Muscle layer of colon (tissue), 2 donors: Measurements from ENCODE around the gene KRTAP10-7.
"Not testable (repeated sequence)": the region's sequence is repeated elsewhere in the genome, so short reads cannot be mapped to it uniquely, and the experiment has no call there.

Source experiments
- H3K27ac ChIP-seq: one replicate; pipeline ENCODE4 v1.7.0; 2013; ENCODE audit warnings: low read depth, mild to moderate bottlenecking, low read length, moderate library complexity
- H3K27me3 ChIP-seq, 2 donors: one replicate each; pipeline ENCODE4 v1.7.0; 2013; ENCODE audit warnings: low read length in 2 of 2, mild to moderate bottlenecking in 2 of 2; ENCODE audit not compliant: insufficient read depth in 2 of 2, control insufficient read depth in 1 of 2
- H3K36me3 ChIP-seq: one replicate; pipeline ENCODE4 v1.7.0; 2013; ENCODE audit warnings: mild to moderate bottlenecking, low read length; ENCODE audit not compliant: insufficient read depth
- H3K4me1 ChIP-seq: one replicate; pipeline ENCODE4 v1.7.0; 2013; ENCODE audit warnings: mild to moderate bottlenecking, low read length; ENCODE audit not compliant: insufficient read depth
- H3K4me3 ChIP-seq, 2 donors: one replicate each; pipeline ENCODE4 v1.7.0; 2013; ENCODE audit warnings: low read length in 2 of 2, low read depth in 1 of 2, mild to moderate bottlenecking in 1 of 2, moderate library complexity in 1 of 2
- H3K9ac ChIP-seq: one replicate; pipeline ENCODE4 v1.7.0; 2013; ENCODE audit warnings: low read length
- H3K9me3 ChIP-seq: one replicate; pipeline ENCODE4 v1.7.0; 2013; ENCODE audit warnings: mild to moderate bottlenecking, low read length
- donor health status: abdominal sarcoma.
- donor health status: Adenocarcinoma of cecum.

KRTAP10-7 gene

GRCh38 chr21:44600118-44600978 lies at the start of gene KRTAP10-7:
KRTAP10-7 (plus strand) TSS chr21:44600597; CDS start chr21:44600622, 25 bp downstream.
- H3K27me3 ChIP-seq: peaks cover 0 to 19% of the 10 kb centered on the region in 2 donors
- not testable (repeated sequence) for H3K9ac ChIP-seq, H3K36me3 ChIP-seq, H3K4me1 ChIP-seq, H3K9me3 ChIP-seq, H3K4me3 ChIP-seq, H3K27ac ChIP-seq

GRCh38 chr21:44550807-44551206 lies 49.6 kb upstream of the KRTAP10-7 start:
- Histone ChIP-seq H3K27me3 (no peaks in the 10 kb centered on the region), H3K36me3 (no peaks in the 10 kb centered on the region), H3K27ac (no peak overlapping the region), H3K9me3 (no peaks in the 10 kb centered on the region), H3K4me1 (no peaks in the 10 kb centered on the region), H3K9ac (no peak overlapping the region), H3K4me3 (no peak overlapping the region)

GRCh38 chr21:44551340-44551961 lies 48.9 kb upstream of the KRTAP10-7 start, which contains the start of gene KRTAP10-2:
KRTAP10-2 (minus strand) TSS chr21:44551505; CDS start chr21:44551458, 47 bp downstream.
- no peaks in the 10 kb centered on the region for H3K4me1 ChIP-seq
- no peak within 1 kb of the TSS for H3K9ac ChIP-seq
- H3K27me3 ChIP-seq: no peaks in the 10 kb centered on the region
- no peaks in the 10 kb centered on the region for H3K9me3 ChIP-seq
- H3K36me3 ChIP-seq: no peaks in the 10 kb centered on the region
- no peak within 1 kb of the TSS for H3K27ac ChIP-seq
- H3K4me3 ChIP-seq: no peak within 1 kb of the TSS

- no peak overlapping the region for H3K4me3 ChIP-seq
- H3K4me1 ChIP-seq: no peaks in the 10 kb centered on the region
- H3K9me3 ChIP-seq: no peaks in the 10 kb centered on the region
- no peak overlapping the region for H3K27ac ChIP-seq
- no peaks in the 10 kb centered on the region for H3K36me3 ChIP-seq
- H3K27me3 ChIP-seq: peaks cover 0 to 3% of the 10 kb centered on the region in 2 donors
- H3K9ac ChIP-seq: no peak overlapping the region
These were observed 48.3 kb upstream of the KRTAP10-7 start for GRCh38 chr21:44552136-44552535.

- H3K36me3 ChIP-seq: no peaks in the 10 kb centered on the region
- no peak overlapping the region for H3K9ac ChIP-seq
- no peaks in the 10 kb centered on the region for H3K4me1 ChIP-seq
- H3K9me3 ChIP-seq: no peaks in the 10 kb centered on the region
- H3K4me3 ChIP-seq: no peak overlapping the region
- H3K27me3 ChIP-seq: peaks cover 0 to 5% of the 10 kb centered on the region in 2 donors
- H3K27ac ChIP-seq: no peak overlapping the region
These were observed 47.7 kb upstream of the KRTAP10-7 start for GRCh38 chr21:44552681-44553080.

- H3K36me3 ChIP-seq: no peaks in the 10 kb centered on the region
- peaks cover 0 to 5% of the 10 kb centered on the region in 2 donors for H3K27me3 ChIP-seq
- no peaks in the 10 kb centered on the region for H3K4me1 ChIP-seq
- no peak overlapping the region for H3K9ac ChIP-seq
- H3K4me3 ChIP-seq: no peak overlapping the region
- no peak overlapping the region for H3K27ac ChIP-seq
- no peaks in the 10 kb centered on the region for H3K9me3 ChIP-seq
These were observed 45.1 kb upstream of the KRTAP10-7 start for GRCh38 chr21:44555200-44555875.

GRCh38 chr21:44556879-44557278 lies 43.5 kb upstream of the KRTAP10-7 start:
- no peaks in the 10 kb centered on the region for H3K4me1 ChIP-seq
- H3K36me3 ChIP-seq: no peaks in the 10 kb centered on the region
- H3K27ac ChIP-seq: no peak overlapping the region
- no peak overlapping the region for H3K9ac ChIP-seq
- H3K4me3 ChIP-seq: no peak overlapping the region
- no peaks in the 10 kb centered on the region for H3K9me3 ChIP-seq
- peaks cover 0 to 5% of the 10 kb centered on the region in 2 donors for H3K27me3 ChIP-seq

- H3K9me3 ChIP-seq: no peaks in the 10 kb centered on the region
- H3K4me3 ChIP-seq: no peak overlapping the region
- H3K27ac ChIP-seq: no peak overlapping the region
- no peaks in the 10 kb centered on the region for H3K4me1 ChIP-seq
- no peaks in the 10 kb centered on the region for H3K36me3 ChIP-seq
- no peak overlapping the region for H3K9ac ChIP-seq
- H3K27me3 ChIP-seq: peaks cover 0 to 5% of the 10 kb centered on the region in 2 donors
These were observed 42.7 kb upstream of the KRTAP10-7 start for GRCh38 chr21:44557491-44558328.

- not testable (repeated sequence) for H3K36me3 ChIP-seq, H3K4me1 ChIP-seq, H3K27ac ChIP-seq, H3K4me3 ChIP-seq, H3K9ac ChIP-seq, H3K9me3 ChIP-seq, H3K27me3 ChIP-seq
These were observed 42.1 kb upstream of the KRTAP10-7 start for GRCh38 chr21:44558329-44558675.

- Histone ChIP-seq H3K9ac (no peak within 1 kb of the TSS), H3K27me3 (peaks cover 0 to 5% of the 10 kb centered on the region in 2 donors), H3K4me3 (no peak within 1 kb of the TSS), H3K9me3 (no peaks in the 10 kb centered on the region), H3K4me1 (no peaks in the 10 kb centered on the region), H3K36me3 (no peaks in the 10 kb centered on the region), H3K27ac (no peak within 1 kb of the TSS)
These were observed 41.7 kb upstream of the KRTAP10-7 start, which contains the start of gene KRTAP10-3 for GRCh38 chr21:44558695-44559094. KRTAP10-3 (minus strand) TSS chr21:44558795; CDS start chr21:44558715, 80 bp downstream.

GRCh38 chr21:44564099-44564498 lies 36.3 kb upstream of the KRTAP10-7 start:
- no peak overlapping the region for H3K4me3 ChIP-seq
- H3K27me3 ChIP-seq: no peaks in the 10 kb centered on the region
- no peak overlapping the region for H3K27ac ChIP-seq
- no peaks in the 10 kb centered on the region for H3K4me1 ChIP-seq
- no peak overlapping the region for H3K9ac ChIP-seq
- peaks cover 3% of the 10 kb centered on the region for H3K9me3 ChIP-seq
- no peaks in the 10 kb centered on the region for H3K36me3 ChIP-seq
